SK-MEL-5 (cell line): ENCODE results near the gene KIDINS220. TPM values are rescaled to one million over a fixed set of nuclear protein-coding genes. Genes with fewer than 3 reads are reported as not detected.
A peak's percentile ranks its signal among the peaks of the same experiment; 100 is the strongest.

Source experiments
- DNase-seq: peaks from one replicate; pipeline ENCODE4 v3.0.0-alpha.2; 2016; ENCODE audit warnings: low read depth, low spot score
- in situ Hi-C: cut with HindIII; loops from 2 replicates; pipeline ENCODE4 v1.10.0; 2016; ENCODE audit warnings: low sequenced_read_pairs, high pct_unique_total_duplicates, low pct_unique_long_range_greater_than_20kb
- total RNA-seq: library from RNA; depleted of rRNA; stranded (reverse); fragments of >200 nt; shearing (Covaris generic); gene quantifications from 2 replicates; pipeline ENCODE4 v1.2.3, GENCODE V29; 2014

Gene KIDINS220
- total RNA-seq, 1 experiment from 2014 or later: 54.5 TPM

DNA sequence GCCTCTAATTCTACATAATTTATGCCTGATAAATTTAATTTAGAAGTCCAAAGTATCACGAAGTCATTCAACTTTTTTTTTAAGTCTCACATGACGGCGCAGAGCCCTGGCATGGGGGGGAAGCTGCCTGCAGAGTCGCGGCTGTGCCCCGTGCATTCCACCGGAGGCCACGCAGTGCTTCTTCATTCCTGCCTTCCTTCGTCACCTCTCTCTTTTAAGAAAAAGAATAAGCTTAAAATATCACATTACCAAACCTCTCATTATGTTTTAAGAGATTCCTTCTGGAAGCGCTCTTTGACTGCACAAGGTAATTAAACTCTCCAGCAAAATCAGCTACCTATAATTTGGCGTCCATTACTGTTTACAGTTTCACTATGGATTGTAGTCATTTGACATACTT, 20.3 kb upstream of the KIDINS220 start:
- in situ Hi-C loops: no loop called here
- DNase-seq: no peak

DNA sequence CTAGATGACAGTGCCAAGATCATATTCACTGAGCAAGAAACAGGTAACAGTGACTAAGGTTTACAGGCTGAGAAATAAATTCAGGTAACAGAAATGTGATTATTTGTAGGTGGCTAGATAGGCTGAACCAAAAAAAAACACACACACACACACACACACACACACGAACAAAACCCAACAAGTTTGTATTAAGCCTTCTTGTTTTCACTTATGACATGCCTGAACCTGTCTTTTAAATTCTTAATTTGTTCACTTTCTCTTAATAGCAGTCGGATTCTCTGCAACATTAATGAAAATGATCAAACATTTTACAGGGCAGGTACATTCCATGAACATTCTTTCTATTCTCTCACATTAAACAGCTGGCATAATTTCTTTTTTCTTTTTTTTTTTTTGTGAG, 18.8 kb upstream of the KIDINS220 start:
- in situ Hi-C loops: no loop called here
- no peak for DNase-seq

DNA sequence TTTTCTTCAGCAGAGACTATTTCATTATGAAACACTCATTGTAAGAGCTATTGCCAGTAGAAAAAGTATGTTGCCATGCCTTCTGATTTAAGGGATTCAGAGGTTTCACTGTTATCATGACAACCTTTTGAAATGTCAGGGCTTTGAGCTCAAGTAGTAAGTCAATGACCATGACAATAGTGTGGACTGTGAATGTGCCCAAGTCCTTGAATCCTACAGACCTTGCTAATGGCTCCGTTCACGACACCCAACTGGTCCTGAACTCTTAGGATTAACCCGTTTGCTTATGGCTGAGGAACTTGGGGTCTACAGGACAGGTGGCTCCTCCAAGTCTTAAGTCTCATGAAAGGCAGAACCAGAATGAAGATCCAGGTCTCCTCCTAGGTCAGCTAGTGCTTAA, 17.6 kb upstream of the KIDINS220 start:
- no peak for DNase-seq
- in situ Hi-C loops: no loop called here

DNA sequence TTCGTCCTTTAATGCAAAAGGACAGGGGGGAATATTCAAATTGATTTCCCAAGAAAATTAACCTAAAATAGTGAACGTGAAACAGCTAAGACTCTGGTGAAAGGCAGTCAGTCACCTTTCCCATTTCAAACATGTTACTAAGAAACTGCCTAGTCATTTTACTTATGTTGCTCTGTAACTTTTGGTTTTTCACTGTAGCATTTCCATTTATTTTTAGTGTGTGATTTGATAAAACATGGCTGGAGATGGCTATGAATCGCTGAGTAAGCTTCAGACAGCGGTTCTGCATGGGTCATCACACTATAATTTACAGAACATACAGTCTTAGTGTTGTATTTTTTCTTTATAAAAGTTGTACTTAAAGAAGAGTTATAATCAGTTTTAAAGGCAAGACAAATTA, 16.0 kb upstream of the KIDINS220 start:
- in situ Hi-C loops: no loop called here

DNA sequence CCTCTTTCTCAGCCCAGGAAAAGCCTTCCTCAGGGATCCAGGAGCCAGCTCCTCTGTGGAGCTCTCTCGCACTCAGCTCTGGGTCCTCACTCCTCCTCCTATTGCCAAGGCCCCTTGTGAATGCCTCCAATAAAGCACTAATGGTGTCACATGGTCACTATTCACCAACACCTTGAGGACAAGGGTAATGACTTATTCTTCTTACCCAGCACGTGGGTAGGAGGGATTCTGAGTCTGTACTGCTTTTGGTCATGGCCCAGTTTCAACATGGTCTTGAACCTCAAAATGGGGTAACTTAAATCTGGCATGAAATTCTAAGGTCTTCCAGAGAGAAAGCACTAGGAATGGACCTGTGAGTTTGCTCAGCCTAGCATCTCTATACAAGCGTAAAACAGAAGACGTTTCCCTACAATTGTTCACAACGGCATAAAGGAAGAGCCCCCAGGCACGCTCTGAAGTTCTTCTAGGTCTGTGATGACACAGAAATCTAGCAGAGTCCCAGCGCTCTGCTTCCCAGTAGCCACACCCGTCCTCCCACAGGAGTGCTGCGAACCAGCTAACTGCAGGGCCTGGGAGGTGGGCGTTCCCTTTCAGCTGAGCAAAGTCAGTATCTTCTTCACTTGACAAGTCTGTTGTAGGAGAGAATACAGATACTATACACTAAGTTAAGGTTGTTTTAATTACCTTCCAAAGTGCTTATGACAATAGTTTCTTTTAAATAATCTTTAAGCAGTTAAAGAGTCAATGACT, 14.6 kb upstream of the KIDINS220 start:
- in situ Hi-C loops: no loop called here
- no peak for DNase-seq

More for the DNA sequence above, 16.0 kb upstream of the KIDINS220 start:
- no peak for DNase-seq

DNA sequence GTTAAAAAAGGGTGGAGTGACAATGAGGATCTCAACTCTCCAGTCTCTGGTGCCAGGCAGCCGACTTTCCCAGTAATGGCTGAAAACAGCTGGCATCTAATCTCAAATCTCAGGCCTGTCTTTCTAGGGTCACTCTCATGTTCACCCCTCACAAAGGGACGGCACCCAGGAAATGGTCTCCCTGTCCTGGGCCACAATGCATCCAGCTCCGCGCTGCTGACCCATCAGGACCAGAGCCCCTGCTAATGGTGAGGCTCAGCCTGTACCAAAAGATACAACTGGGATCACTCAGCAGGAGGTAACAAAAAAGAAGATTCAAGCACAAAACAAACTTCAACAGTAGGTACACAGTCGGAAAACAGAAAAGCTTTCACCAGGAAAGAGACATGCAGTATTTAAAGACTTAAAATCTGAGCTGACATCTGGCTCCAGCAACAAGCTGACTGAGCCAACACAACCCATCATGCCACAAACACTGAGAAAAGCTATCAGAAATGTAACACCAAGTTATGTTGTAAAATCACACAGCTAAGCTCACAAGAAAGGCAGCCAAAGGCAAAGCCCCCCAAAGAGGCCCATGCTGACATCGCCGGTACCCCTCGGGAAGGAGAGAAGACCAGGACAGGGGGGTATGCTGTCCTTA, 13.6 kb upstream of the KIDINS220 start:
- no peak for DNase-seq
- in situ Hi-C loops: no loop called here

DNA sequence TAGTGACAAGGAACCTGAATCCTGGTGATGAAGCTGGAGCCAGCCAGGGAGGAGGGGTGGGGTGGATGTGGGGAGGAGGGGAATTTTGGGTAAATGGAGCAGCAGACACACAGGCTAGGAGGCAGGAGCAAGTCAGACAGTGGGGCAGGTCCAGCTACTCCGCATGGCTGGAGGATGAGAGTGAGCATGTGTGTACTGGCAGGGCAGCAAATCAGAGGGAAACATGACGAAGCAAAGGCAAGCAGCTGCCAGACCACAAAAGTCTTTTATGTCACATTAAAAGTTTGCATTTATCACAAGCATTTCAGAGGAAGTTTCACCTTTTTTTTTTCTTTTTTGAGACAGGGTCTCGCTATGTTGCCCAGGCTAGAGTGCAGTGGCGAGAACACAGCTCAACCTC, 11.9 kb upstream of the KIDINS220 start:
- in situ Hi-C loops: no loop called here
- no peak for DNase-seq

DNA sequence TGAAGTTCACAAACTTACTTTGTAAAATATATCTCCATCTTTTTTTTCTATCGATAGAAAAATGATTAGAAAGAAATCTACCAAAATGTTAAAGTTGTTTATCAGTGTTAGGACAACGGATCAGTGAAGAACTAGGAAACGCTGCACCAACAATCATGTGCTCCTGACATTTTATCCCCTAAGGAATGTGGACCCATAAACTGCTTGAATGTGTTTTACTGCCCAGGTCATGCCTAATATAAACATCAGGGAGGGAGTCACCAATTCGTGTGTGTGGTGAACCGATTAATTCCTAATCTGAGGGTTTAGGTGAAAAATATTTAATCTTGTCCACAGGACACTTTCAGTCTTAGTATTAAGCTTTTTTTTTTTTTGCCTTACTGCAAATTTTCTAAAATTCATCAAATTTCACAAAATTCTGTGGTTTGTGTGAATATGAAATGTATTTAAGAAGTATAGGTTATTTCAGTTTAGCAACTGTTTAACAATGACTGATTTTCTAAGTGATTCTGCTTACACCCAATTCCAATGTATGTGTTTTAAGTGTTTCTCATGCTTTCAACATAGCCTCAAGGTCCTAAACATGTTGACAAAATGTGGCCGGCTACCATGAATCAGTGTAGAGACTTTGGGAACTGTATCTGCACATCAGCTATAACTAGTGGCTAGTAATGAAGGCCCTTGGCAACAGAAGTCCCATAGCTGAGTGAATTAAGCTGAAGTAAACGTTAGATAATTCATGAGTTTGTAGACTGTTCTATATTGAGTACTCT, 11.1 kb upstream of the KIDINS220 start:
- in situ Hi-C loops: no loop called here
- no peak for DNase-seq

DNA sequence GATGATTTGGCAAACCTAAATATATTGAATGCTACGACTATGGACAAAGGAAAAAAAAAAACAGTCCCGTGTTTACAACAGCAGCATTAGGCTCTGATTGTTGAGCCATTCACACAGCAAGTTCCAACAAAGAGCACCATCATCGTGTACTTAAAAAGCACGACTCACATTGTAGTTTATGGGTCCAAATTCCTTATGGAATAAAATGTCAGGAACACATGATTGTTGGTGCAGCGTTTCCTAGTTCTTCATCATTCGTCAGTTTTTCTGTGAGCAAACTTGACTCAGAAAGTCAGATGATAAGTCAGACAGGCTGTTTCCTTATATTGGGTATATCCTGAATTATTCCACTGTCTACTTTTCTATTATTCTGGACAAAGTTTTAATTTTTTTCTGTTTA, 10.0 kb upstream of the KIDINS220 start:
- DNase-seq: no peak
- in situ Hi-C loops: no loop called here

DNA sequence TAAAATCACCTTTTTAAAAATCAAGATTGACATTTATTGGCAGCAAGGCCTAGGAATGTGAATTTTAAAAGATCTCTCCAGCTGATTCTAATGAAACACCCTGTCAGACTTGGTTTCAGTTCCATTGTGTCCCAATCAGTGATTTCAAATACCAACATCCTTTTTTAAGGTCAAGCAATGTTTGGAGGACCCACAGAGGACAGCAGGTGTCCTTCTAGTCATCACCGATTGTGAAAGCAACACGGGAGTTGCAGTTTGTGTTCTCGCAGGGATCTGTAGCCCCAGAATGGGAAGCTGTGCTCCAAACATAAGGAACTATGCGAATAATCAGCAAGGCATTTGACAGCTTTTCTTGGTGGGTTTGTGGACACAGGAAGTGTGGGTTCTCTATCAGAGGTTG, 4.5 kb upstream of the KIDINS220 start:
- in situ Hi-C loops: no loop called here

DNA sequence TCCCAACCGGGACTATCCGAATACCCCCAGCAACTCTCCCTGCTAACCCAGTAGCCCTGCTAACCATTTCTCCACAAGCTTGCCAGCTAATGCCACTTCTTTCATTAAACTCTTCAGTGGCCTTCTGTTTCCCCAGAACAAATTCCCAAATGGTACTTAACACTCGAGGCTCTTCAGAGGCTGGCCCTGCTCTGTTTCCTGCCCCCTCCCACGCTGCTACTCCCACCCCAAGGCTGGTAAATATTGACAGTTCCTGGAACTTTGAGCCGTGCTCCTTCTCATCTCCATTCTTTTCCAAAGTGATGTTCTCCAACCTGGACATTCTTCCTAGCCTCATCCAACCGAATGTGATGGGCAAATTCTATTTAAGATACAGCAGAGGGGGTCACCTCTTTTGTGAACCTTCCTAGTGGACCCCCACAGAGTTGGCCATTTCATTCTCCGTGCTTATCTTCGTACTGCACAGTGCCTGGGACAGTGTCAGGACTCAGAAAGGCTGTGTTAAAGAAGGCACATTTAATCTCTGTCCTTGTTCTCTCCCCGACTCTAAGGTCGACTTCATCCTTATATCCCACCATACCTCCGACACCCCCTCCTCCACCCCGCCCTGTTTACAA, 3.2 kb upstream of the KIDINS220 start:
- no peak for DNase-seq
- in situ Hi-C loops: no loop called here

More for the DNA sequence above, 4.5 kb upstream of the KIDINS220 start:
- no peak for DNase-seq

DNA sequence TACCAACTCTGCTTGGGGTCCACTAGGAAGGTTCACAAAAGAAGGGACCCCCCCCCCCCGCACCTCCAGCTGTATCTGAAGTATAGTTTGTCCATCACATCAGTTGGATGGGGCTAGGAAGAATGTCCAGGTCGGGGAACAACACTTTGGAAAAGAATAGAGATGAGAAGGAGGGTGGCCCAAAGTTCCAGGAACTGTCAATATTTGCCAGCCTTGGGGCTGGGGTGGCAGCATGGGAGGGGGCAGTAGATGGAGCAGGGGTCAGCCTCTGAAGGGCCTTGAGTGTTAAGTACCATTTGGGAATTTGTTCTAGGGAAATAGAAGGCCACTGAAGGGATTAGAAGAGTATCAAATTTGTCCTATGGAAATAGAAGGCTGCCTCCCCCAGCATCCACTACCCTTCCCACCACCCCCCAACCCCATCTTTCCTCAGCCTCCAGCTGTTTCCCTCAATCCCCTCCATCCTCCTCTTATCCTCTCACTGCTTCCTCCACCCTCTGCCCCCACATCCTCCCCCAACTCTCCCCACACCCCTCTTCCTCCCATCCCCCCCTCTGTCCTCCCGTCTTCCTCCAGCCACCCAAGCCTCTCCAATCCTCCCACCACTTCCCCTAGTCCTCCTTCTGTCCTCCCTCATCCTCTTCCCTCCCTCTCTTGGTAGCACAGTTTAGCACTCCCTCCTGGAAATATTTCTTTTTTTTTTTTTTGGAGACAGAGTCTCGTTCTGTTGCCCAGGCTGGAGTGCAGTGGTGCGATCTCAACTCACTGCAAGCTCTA, 2.0 kb upstream of the KIDINS220 start:
- in situ Hi-C loops: no loop called here
- DNase-seq: no peak

DNA sequence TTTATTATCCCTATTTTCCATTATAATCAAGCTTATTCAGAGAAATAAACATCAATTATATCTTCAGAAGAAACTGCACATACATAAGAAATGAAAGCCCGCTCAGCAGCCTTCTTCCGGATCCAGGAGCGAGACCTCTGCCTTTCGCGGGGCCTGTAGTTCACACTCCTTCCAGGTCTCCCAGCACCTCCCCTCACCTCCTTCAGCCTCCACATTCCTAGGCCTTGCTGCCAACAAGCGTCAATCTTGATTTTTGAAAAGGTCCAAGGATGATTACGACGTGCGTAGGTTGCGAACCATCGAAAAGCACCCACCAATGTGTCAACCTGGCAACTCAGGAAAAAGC, 355 bp upstream of the KIDINS220 start:
- in situ Hi-C loops: no loop called here
- no peak for DNase-seq

DNA sequence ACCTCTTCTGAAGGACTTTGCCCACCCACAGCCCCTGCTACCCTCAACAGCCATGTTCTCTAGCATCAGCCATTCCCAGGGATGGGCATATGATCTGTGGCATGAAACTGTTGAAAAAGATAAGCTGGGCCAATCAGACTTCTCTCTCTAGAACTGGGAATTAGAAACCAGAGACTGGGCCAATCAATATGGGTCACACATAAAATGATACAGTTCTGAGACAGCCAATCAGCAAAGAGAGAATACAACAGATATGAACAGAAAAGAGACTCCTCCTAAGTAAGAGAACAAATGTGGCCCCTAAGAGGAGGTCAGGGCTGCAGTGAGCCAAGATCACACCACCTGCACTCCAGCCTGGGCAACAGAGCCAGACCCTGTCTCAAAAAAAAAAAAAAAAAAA, 2.1 kb downstream of the KIDINS220 start:
- in situ Hi-C loops: no loop called here
- DNase-seq: peak; percentile 35

DNA sequence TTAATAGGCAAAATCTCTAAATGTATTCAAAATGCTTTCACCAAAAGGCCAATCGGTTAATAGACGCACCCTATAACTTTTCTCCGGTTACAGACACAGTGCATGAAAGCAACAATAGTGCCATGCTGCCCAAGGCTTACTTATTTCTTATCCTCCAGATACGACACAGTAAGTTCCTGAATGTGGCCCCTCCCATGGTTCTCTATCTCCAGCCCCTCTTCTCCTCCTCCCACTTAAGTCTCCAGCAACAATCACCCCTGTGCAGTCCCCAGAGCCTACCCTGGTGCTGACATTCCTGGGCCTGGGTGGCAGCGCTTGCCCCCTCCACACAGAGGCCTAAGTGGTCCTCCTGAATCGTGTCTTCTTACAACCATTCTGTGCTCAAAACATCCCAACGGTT, 3.6 kb downstream of the KIDINS220 start:
- in situ Hi-C loops: no loop called here
- DNase-seq: no peak

DNA sequence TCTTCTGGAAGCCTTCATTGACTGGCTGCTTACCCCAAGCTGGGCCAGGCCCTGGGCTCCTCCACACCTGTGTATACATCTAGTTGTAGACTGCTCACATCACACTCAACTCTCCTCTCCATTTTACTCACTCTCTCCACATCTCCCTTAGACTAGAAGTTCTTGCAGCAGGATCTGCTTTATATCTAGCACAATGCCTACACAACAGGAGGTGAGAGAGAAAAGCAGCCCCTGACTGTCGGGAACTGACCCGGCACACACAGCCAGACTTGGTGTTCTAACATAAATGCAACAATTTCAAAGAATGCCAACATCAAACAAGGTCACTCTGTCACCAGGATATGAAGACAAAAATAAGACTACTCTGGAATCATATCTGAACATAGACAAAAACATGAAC, 5.9 kb downstream of the KIDINS220 start:
- DNase-seq: no peak
- in situ Hi-C loops: no loop called here

DNA sequence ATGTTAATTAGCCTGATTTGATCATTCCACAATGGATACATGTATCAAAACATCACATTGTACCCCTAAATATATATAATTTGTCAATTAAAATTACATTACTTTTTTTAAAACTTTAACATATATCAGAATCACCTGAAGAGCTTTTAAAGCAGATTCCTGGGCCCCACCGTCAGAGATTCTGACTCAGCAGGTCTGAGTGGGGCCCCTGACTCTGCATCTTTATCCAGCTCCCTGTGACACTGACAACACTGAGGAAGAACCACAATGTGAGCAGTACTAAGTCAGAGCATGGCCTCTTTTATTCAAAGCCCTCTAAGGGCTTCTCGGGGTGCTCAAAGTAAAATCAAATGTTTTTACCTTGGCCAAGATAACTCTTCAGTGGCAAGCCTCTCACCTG, 9.7 kb downstream of the KIDINS220 start:
- in situ Hi-C loops: no loop called here
- DNase-seq: no peak

DNA sequence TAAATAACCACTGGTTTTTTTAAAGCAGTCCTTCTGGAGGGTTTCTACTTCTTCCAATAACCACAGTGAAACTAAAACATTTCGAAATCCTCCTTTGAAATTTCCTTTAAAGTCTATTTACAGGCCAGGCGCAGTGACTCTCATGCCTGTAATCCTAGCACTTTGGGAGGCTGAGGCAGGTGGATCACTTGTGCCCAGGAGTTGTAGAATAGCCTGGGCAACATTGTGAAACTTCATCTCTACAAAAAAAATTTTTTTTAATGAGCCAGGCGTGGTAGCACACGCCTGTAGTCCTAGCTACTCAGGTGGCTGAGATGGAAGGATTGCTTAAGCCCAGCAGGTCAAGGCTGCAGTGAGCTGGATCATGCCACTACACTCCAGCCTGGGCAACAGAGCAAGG, 15.2 kb downstream of the KIDINS220 start:
- in situ Hi-C loops: no loop called here
- no peak for DNase-seq
